T-helper 2 cell treated with Interferon-gamma antibody and Interleukin-4, amounts not matched to agents 100 ng/mL and 5 ng/mL, for 36 hours (primary cell): Measurements from ENCODE around the gene TP53RK. TPM values are rescaled to one million over a fixed set of nuclear protein-coding genes. Genes with fewer than 3 reads are reported as not detected.
"Not testable (repeated sequence)": the region's sequence is repeated elsewhere in the genome, so short reads cannot be mapped to it uniquely, and the experiment has no call there.

Source experiments
- intact Hi-C: fragments of 100-400 bp; cut with micrococcal nuclease; formaldehyde crosslinking; loops from one replicate; pipeline ENCODE4 v1.15.1; 2023
- total RNA-seq: library from RNA; stranded (reverse); gene quantifications from 2 replicates; pipeline ENCODE4 v1.2.3, GENCODE V29; 2022

The TP53RK gene
- total RNA-seq, 1 donor from 2014 or later = 15.3 TPM

- intact Hi-C loops = loop anchor here (10.0 kb wide), 2 partner anchors 59 to 379 kb away; partner anchors contain the start of gene CDH22
Measured at GRCh38 chr20:46683939-46684750, 5.1 kb downstream of the TP53RK start.

- intact Hi-C loops = loop anchor here (10.0 kb wide), 2 partner anchors 59 to 379 kb away; partner anchors contain the start of gene CDH22
Measured at GRCh38 chr20:46683668-46683938, 5.6 kb downstream of the TP53RK start.

- intact Hi-C loops = loop anchor here (10.0 kb wide), 2 partner anchors 58 to 378 kb away; partner anchors contain the start of gene CDH22
Measured at GRCh38 chr20:46683011-46683667, 6.1 kb downstream of the TP53RK start.

DNA sequence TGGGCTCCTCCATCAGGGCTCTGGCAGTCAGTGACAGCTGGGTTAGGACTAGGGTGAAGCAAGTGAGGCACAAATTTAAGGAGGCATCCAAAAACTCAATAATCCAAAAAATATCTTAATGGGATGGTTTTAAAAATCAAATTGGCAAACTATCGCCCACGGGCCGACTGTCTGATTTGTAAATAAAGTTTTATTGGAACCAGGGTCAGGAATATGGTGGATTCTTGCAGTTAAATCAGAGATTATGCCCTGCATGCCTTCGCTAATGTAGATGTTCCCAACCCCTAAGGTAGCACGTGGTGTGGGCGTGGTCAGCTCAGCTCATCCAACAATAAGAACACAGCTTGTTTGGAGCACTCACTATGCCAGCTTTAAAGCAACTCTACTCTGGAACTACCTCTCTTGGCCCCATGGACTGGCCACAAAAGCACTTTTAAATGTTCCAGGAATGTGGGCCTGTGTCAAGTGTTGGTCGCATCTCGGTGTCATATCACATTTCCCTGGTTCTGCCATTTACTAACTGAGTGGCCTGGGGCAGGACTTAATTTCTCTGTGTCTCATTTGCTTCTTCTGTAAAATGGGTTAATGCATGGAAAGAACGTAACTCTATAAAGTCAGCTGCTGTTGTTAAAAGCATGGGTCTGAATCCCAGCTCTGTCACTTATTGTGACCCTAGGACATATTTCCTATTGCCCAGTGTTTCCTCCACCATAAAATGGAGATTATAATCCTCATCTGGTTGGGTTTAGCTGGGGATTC is 7.0 kb downstream of the TP53RK start:
- intact Hi-C loops = loop anchor here (10.0 kb wide), 2 partner anchors 57 to 377 kb away; partner anchors contain the start of gene CDH22

- intact Hi-C loops = loop anchor here (1.0 to 10.0 kb wide), 4 partner anchors 56 to 376 kb away; partner anchors contain the start of gene CDH22
Measured at GRCh38 chr20:46681032-46681854, 8.0 kb downstream of the TP53RK start.

DNA sequence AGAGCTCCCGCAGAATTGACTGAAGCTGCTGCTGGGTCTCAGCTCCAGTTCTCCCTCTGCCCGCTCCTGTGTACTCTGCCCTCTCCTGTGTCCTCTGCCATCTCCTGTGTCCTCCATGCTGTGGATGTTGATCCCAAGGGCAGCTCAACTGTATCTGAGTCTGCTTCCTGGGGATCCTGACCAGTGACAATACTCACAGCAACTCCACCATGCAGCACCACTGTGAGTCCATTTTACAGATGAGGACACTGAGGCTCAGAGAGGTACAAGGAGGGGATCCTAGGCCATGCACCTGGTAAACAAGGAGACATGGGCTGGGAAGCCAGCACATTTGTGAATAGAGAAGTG is 8.6 kb downstream of the TP53RK start:
- intact Hi-C loops = loop anchor here (1.0 to 10.0 kb wide), 4 partner anchors 56 to 376 kb away; partner anchors contain the start of gene CDH22

DNA sequence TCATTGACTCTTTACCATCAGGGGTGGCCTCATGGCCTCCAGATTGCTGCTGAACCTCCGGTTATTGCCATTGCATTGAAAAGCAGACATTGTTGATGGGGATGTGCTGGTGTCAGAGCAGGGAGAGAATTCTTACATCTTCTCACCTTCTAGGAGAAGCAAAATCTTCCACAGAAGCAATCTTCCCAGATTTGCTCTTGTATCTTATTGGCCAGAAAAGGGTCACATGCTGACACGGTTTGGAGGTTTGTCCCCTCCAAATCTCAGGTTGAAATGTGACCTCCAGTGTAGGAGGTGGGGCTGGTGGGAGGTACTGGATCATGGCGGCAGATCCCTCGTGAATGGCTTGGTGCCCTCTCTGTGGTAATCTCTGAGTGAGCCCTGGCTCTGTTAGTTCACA is 10.7 kb downstream of the TP53RK start:
- intact Hi-C loops = no loop called here

GRCh38 chr20:46677608-46678007 is 11.6 kb downstream of the TP53RK start:
- intact Hi-C loops = no loop called here

- intact Hi-C loops = not testable (repeated sequence)
Measured at GRCh38 chr20:46676649-46677316, 12.5 kb downstream of the TP53RK start.

- intact Hi-C loops = no loop called here
Measured at GRCh38 chr20:46674253-46675083, 14.8 kb downstream of the TP53RK start.

DNA sequence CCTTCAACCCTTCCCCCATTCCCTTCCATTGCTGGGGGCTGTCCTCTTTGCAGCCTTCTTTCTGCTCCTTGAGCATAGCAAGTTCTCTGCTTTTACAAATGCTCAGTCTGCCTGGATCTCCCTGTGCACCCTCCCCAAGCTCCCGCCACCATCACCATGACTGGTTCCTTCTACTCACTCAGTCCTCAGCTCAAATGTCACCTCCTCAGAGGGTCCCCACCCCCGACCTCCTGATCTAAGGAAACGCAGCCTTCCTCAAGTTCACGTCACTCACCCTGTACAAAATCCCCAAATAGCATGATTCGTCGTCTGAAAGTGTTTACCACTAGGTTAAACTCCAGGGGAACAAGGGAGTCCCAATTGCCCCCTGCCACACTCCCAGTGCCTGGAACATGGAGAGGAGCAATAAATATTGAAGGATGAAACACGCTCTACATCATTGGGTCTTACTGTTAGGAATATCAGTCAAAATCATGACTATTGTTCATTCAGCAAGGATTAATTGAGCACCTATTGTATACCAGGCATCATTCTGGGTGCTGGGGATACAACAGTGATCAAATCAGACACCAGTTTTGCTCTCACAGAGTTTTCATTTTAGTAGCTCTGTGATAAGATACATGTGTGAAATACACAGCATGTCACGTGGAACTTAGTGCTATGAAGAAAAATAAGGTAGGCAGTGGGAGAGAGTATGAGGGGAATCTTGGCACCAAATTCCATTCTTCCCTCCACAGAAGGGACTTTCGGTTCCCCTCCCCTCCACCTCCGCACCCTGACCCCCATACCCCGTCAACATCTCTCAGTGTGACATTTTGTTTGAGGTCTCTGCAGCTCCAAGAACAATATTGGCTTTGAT is 15.6 kb downstream of the TP53RK start:
- intact Hi-C loops = no loop called here

DNA sequence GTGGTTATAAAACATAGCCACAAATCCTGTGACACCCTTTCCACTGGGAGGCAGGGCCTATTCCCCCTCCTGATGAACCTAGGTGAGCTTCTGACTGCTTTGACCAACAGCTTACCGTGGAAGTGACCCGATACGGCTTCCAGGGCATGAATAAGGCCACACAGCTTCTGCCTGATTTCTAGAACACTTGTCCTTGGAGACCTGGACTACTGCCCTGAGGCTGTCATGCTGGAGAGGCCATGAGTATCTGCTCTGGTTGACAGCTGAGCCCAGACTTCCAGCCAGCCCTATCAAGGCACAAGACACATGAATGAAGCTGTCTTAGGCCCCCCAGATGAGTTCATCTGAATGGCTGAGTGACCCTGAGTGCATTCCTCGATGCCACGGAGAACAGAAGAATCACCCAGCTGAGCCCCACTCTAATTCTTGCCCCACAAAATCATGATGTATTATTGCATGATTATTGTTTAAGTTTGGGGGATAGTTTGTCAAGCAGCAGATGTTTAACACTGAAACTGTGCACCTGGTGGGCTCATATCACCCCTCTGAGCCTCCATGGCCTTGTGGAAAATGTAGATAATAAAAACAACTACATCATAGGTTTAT is 16.6 kb downstream of the TP53RK start:
- intact Hi-C loops = no loop called here

GRCh38 chr20:46671866-46672542 is 17.2 kb downstream of the TP53RK start:
- intact Hi-C loops = no loop called here

GRCh38 chr20:46670585-46671584 is 18.4 kb downstream of the TP53RK start:
- intact Hi-C loops = no loop called here

DNA sequence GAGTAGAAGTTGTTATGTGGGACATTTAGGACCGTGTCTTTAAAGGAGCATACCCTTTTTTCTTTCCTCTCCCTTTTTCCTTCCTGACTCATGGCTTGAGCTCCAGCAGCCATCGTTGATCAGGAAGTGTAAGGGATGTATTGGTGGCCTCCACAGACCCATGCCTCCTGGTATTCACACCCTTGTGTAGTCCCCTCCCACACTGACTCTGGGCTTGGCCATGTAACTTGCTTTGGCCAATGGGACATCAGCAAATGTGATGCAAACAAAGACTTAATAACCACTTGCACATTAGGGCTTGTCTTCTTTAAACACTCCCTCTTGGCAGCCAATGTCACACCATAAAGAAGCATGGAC is 19.0 kb downstream of the TP53RK start:
- intact Hi-C loops = no loop called here

GRCh38 chr20:46666818-46667515 is 22.3 kb downstream of the TP53RK start:
- intact Hi-C loops = no loop called here
